GM18505 (cell line): ENCODE results near the gene TBC1D10B.

Source experiments
- ATAC-seq: cut with Tn5 transposase; IDR thresholded peaks from one replicate; pipeline ENCODE4 v1.9.1; 2021; ENCODE audit not compliant: unreplicated experiment
- POLR2A ChIP-seq: IDR thresholded peaks from 4 replicates; pipeline ENCODE4 v1.6.1; 2011; ENCODE audit warnings: borderline replicate concordance; ENCODE audit not compliant: insufficient read depth, insufficient read length; ENCODE audit errors: extremely low read depth

TBC1D10B gene

DNA sequence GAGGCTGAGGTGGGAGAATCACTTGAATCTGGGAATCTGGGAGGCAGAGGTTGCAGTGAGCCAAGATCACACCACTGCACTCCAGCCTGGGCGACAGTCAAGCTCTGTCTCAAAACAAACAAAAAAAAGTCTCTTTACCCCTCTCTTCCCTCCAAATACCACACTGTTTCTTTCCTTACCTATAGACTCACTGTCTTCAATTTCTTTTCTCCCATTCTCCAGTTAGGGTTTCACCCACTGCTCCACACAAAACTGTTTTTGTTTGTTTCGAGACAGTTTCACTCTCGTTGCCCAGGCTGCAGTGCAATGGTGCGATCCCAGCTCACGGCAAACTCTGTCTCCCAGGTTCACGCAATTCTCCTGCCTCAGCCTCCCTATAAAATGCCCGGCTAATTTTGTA lies 9.1 kb downstream of the TBC1D10B start:
- TF ChIP-seq POLR2A: no peak
- no peak for ATAC-seq

DNA sequence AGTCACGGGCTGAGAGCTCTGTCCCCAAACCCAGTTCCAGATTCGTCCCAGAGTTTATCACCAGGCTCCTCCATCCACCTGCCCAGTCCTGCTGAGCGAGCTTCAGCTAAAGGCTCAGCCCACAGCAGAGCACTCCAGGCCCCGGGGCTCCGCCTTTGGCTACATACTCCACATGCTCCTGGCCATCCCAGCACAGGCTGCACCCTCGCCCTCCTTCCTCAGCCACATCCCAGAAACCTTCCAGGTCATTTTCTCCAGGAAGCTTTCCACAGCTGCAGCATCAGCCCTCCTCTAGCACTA lies 10.5 kb downstream of the TBC1D10B start:
- ATAC-seq: no peak
- TF ChIP-seq POLR2A: no peak

DNA sequence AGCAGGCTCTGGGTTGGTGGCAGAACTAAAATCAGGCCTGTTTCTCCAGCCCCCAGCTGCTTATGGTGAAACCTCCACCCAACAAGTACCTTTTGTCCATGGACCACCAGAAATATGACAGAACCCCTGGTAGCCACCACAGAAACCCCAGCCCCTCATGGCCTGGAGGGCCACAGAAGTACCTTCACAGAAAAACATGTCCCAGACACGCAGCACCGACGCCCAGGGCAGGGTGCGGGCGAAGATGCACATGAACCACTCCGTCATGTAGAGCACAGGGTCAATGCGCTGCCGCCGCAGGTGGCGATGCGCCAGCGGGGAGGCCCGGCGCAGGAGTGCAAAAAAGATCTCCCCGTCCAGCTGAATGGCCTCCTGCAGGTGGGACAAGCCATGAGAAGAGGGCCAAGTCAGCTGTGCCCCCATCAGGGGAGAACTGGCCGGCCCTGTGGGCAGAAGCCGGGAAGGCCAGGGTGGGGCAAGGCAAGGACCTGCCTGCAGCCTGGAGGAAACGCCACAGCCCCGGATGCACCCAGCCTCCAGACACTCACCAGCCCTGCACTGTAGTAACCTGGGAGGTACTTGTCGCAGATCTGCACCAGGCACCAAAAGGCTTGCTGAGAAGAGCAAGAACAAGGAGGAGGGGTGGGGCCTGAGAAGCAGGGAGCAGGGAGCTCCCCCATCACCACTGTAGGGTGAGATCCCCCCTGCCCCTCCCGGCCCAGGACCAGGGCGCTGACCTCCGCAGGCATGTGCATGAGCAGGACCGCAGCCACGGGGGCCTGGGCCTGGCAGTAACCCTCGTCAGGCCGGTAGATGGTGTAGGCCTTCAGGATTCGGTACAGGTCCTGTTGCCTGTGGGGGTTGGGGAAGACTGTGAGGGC lies 11.1 kb downstream of the TBC1D10B start:
- no peak for TF ChIP-seq POLR2A

DNA sequence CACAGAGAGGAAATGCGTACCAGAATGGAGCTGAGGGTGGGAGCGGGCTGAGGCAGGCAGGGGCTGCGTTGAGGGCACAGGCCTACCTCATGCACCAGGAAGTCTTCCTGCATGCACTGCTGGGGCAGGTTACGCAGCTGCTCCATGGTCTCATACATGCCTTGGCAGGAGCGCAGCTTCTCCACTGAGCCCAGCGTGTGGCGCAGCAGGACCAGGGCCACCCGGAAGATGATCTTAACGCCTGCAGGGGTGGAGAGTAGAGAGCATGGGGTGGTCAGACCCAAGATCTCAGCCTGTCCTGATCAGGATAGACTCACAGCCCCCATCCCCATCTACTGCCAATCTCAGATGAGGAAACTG lies 11.7 kb downstream of the TBC1D10B start:
- ATAC-seq: no peak
- no peak for TF ChIP-seq POLR2A

More for the DNA sequence above, 11.1 kb downstream of the TBC1D10B start:
- no peak for ATAC-seq

DNA sequence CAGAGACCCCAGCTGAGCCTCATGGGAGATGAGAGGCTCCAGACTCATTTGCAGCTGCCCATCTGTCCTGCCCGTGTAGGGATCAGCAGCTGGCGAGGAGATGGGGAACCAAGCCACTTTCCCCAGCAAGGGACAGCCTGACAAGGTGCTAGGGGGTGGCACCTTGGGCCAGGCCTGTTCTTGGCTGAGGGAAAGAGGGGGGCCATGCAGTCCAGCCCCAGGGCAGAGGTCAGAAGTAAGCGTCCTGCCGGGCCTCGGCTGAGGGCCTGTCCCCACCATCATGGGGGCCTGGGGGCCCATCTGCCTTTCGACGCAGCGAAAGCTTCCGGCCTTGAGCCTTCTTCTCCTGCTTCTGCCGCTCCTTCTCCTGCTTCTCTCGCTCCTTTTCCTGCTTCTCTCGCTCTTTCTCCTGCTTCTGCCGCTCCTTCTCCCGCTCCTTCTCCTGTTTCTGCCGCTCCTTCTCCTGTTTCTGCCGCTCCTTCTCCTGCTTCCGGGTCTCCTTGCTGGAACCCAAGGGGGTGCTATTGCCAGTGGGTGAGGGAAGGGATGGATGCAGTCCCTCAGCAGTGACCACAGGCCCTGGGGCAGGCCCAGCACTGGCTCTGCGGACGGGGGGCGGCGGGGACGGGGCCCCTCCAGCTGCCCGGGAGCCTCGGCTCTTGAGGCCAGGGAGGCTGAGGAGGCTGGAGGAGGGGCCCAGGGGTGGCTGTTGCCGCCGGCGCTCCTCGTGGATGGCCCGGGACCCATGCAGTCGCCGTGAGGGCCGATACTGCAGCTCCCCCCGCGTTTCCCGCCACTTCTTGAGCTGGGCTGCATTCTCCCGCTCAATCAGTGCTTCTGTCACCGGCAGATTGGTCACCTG lies 12.3 kb downstream of the TBC1D10B start:
- no peak for ATAC-seq
- TF ChIP-seq POLR2A: no peak

DNA sequence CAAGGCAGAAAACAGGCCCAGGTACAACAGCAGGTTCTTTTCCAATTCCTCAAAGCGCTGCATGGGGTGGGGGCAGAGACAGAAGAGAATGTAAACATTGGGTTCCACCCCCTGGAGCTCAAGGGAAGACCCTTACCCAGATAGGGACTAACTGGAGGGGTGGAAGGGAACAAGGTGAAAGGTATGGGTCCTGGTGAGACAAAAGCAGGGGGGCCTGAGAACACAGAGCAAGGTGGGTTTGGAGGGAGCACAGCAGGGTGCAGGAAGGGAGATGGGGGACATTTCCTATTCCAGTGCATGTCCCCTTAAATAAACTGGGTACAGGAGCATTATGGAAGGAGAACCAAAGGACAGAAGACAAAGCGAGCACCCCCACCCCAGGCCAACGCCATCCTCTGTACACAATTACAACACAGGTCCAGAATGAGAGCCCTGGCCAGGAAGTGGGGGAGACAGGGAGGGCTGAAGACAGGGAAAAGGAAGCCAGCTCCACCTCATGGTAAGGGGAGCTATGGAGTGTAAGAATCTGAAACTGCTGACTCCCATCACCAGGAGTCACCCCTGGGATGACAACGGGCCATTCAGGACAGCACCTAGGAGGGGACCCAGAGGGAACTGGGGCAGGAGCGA lies 13.1 kb downstream of the TBC1D10B start:
- no peak for TF ChIP-seq POLR2A
- no peak for ATAC-seq

DNA sequence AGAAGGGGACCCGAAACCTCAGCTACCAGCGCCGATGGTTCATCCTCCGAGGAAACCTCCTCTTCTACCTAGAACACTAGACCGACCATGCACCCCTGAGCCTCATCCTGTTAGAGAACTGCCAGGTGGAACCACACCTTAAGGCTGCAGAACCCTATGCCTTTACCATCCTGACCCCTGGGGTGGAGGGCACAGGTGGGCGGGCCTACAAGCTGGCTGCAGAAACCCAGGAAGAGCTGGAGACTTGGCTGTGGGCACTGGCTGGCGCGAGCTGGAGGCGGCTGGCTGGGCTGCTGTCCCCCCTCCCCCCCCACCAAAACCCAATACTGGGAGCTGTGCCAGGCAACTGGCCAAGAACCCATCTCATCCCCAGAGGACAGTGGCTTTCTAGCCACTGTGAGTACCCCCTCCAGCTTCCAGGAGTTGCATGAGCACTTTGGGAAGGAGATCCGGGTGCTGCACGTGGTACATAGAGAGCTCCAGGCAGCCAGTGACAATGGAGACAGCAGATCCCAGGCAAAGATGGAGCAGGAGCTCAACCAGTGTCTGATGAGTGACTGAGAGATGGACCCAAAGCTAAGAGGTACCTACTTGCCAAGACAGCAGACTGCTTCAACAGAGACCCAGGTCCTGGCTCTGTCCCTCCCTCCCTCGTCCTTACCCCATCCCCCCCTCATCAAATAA lies 13.8 kb downstream of the TBC1D10B start:
- TF ChIP-seq POLR2A: no peak
- ATAC-seq: no peak

DNA sequence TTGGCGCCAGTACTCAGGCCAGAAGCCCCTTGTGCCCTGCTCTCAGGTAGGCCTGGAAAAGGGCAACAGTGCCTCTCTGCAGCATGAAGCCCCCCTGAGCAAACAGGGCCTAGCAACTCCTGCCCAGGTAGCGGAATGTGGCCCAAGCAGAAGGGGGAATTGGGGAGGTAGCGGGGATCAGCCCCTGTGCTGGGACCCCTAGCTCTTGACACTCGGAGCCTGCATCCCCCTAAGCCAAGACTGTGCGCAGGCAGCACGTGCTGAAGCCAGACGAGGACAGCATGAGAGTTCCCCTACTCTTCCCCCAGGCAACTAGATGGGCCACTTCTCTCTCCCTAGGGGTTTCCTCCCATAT lies 14.4 kb downstream of the TBC1D10B start:
- no peak for ATAC-seq
- no peak for TF ChIP-seq POLR2A

DNA sequence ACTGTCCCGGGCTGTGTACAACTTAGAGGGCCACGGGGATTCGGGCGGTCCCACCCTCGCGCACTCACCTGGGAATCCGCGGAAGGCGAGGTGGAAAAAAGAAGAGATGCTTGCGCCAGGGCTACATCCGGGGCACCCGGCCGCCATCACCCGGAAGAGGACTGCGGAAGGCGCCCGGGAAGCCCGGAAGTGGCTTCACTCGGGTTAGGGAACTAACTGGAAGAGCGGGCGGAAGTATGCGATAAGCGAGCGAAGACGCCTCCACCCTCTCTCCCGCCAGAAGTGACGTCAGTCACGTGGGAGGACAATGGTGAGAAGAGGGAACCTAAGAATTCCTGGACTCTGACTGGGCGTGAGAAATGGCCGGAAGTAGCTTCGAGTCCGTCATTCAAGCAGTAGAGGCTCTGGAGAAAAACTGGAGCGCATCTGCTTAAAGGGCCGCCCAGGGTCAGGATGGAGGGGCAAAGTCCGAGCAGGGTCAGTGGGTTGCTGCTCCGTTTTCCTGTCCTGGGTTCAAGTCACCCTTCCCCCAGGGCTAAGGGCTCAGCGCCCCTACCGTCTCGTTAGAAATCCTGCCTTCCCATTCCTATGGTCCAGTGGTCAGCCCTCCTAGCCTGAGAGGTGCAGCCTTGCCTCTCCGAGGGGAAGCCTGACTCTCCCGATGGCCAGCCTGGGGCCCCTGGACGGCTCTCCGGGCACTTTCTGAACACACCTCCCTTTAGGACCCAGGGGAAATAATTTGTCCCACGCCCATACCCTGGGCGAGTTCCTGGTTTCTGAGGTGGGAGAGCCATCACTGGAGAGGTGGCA lies 14.9 kb downstream of the TBC1D10B start, which contains the start of gene CD2BP2:
Gene CD2BP2, minus strand, starts transcription at position 165 of the 810 bp plus-strand sequence. CDS start 627 bp downstream, outside the sequence.
- peak; percentile 78 for TF ChIP-seq POLR2A
- peak; percentile 55 for ATAC-seq

DNA sequence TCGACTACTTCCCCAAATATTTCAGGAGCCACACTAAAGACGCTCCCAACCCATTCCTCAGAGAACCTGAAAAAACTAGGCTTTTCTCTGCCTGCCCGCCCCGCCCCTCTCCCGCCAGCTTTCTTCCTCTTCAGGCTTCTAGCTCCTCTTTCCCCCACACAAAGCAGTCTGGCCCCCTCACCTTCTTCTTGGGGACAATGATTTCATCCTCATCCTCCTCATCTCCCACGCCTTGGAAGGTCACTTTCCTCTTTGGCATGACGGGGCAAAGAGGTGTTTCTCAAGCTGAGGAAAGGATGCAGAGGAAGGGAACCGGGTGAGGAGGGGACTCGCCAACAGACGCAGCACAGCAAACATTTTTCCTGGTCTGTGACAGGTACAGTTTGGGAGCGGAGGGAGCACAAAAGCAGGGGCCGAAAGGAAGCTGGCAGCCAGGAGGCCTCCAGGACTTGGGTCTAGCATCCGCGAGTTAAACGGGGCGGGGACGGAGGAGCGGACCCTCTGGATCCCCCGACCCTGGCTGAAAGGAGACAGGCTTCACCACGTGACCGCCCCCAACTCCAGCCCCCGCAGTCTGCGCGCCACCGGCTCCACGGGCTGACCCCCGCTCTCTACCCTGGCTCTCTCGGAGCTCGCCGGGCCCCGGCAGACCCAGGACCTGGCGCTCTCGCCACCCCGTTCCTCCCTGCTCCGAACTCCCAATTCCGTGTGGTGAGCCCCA lies 15.7 kb downstream of the TBC1D10B start:
- no peak for TF ChIP-seq POLR2A
- no peak for ATAC-seq

DNA sequence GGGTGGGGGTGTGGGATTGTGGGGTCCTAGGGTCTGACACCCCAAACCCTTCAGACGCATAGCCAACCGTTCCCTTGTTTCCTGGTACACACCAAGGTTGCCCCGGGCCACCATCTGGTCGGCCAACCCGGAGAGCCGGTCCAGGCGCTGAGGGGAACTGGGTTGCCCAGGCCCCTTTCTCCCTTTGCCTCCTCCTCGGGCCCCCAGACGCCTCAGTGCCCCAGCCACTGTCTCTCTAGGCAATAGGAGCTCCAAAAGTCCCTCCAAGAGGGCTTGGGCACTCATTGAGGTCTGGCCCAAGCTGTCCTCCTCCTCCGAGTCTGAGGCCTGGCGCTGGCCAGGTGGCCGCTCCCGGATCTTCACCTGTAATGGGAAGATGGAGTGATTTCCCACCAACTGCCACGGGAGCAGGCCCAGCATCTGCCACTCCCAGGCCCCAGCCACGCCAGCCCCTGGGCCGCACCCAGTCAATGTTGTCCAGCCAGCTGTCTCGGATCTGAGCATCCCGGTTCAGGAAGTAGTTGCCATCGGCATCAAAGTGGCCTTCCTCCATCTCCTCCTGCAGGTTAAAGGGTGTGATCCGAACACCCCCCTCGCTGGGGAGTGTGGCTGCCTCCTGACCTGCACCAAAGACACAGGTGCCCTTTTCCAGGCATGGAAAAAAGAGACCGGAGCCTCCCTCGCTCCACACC lies 16.7 kb downstream of the TBC1D10B start:
- no peak for ATAC-seq
- no peak for TF ChIP-seq POLR2A
